ENCODE data around the gene VPS26C.

VPS26C gene

GRCh38 chr21:37193006-37193405, 74.1 kb downstream of the VPS26C start:
- no peaks in the 10 kb centered on the region for H3K27me3 ChIP-seq (ENCODE audit: control insufficient read depth, insufficient read depth, low read length, poor library complexity, severe bottlenecking)
- no peaks in the 10 kb centered on the region for H3K9me3 ChIP-seq (ENCODE audit: control insufficient read depth, low read length)
- H3K4me1 ChIP-seq (ENCODE audit: control insufficient read depth, insufficient read depth, low read length): no peaks in the 10 kb centered on the region
- H3K36me3 ChIP-seq (ENCODE audit: control insufficient read depth, insufficient read depth, low read length): peaks cover 4% of the 10 kb centered on the region
- H3K27ac ChIP-seq (ENCODE audit: insufficient read depth, low read depth, low read length, poor library complexity, severe bottlenecking): no peak overlapping the region
- no peak overlapping the region for H3K4me3 ChIP-seq (ENCODE audit: insufficient read depth, low read depth, low read length)
- 22 to 35% methylated on average over 4 of the region's 4 CpGs for WGBS, 2 experiments

GRCh38 chr21:37192019-37192418, 75.1 kb downstream of the VPS26C start:
- Histone ChIP-seq H3K9me3 (ENCODE audit: control insufficient read depth, low read length) (no peaks in the 10 kb centered on the region), H3K27me3 (ENCODE audit: control insufficient read depth, insufficient read depth, low read length, poor library complexity, severe bottlenecking) (no peaks in the 10 kb centered on the region), H3K27ac (ENCODE audit: insufficient read depth, low read depth, low read length, poor library complexity, severe bottlenecking) (no peak overlapping the region), H3K4me1 (ENCODE audit: control insufficient read depth, insufficient read depth, low read length) (no peaks in the 10 kb centered on the region), H3K36me3 (ENCODE audit: control insufficient read depth, insufficient read depth, low read length) (peaks cover 4% of the 10 kb centered on the region), H3K4me3 (ENCODE audit: insufficient read depth, low read depth, low read length) (no peak overlapping the region)
- WGBS, 2 experiments: 86 to 98% methylated on average over 2 of the region's 2 CpGs

- H3K4me3 ChIP-seq (ENCODE audit: insufficient read depth, low read depth, low read length): no peak overlapping the region
- H3K36me3 ChIP-seq (ENCODE audit: control insufficient read depth, insufficient read depth, low read length): peaks cover under 1% of the 10 kb centered on the region
- no peaks in the 10 kb centered on the region for H3K9me3 ChIP-seq (ENCODE audit: control insufficient read depth, low read length)
- 85 to 98% methylated on average over 1 of the region's 1 CpG for WGBS, 2 experiments
- no peak overlapping the region for H3K27ac ChIP-seq (ENCODE audit: insufficient read depth, low read depth, low read length, poor library complexity, severe bottlenecking)
- no peaks in the 10 kb centered on the region for H3K4me1 ChIP-seq (ENCODE audit: control insufficient read depth, insufficient read depth, low read length)
- H3K27me3 ChIP-seq (ENCODE audit: control insufficient read depth, insufficient read depth, low read length, poor library complexity, severe bottlenecking): no peaks in the 10 kb centered on the region
These were observed 78.3 kb downstream of the VPS26C start for GRCh38 chr21:37188825-37189224.

GRCh38 chr21:37186983-37187382, 80.2 kb downstream of the VPS26C start:
- Histone ChIP-seq H3K4me3 (ENCODE audit: insufficient read depth, low read depth, low read length) (no peak overlapping the region), H3K27ac (ENCODE audit: insufficient read depth, low read depth, low read length, poor library complexity, severe bottlenecking) (no peak overlapping the region), H3K4me1 (ENCODE audit: control insufficient read depth, insufficient read depth, low read length) (no peaks in the 10 kb centered on the region), H3K27me3 (ENCODE audit: control insufficient read depth, insufficient read depth, low read length, poor library complexity, severe bottlenecking) (no peaks in the 10 kb centered on the region), H3K9me3 (ENCODE audit: control insufficient read depth, low read length) (no peaks in the 10 kb centered on the region), H3K36me3 (ENCODE audit: control insufficient read depth, insufficient read depth, low read length) (peaks cover 7% of the 10 kb centered on the region)
- 98 to 100% methylated on average over 2 of the region's 2 CpGs for WGBS, 2 experiments

- Histone ChIP-seq H3K27me3 (ENCODE audit: control insufficient read depth, insufficient read depth, low read length, poor library complexity, severe bottlenecking) (no peaks in the 10 kb centered on the region), H3K4me3 (ENCODE audit: insufficient read depth, low read depth, low read length) (no peak overlapping the region), H3K4me1 (ENCODE audit: control insufficient read depth, insufficient read depth, low read length) (no peaks in the 10 kb centered on the region), H3K27ac (ENCODE audit: insufficient read depth, low read depth, low read length, poor library complexity, severe bottlenecking) (no peak overlapping the region), H3K36me3 (ENCODE audit: control insufficient read depth, insufficient read depth, low read length) (peaks cover 7% of the 10 kb centered on the region), H3K9me3 (ENCODE audit: control insufficient read depth, low read length) (no peaks in the 10 kb centered on the region)
- 96 to 98% methylated on average over 9 of the region's 9 CpGs for whole genome bisulfite sequencing, 2 experiments
These were observed 82.1 kb downstream of the VPS26C start for GRCh38 chr21:37184784-37185593.

GRCh38 chr21:37183749-37184148, 83.4 kb downstream of the VPS26C start:
- Histone ChIP-seq H3K4me1 (ENCODE audit: control insufficient read depth, insufficient read depth, low read length) (no peaks in the 10 kb centered on the region), H3K9me3 (ENCODE audit: control insufficient read depth, low read length) (no peaks in the 10 kb centered on the region), H3K36me3 (ENCODE audit: control insufficient read depth, insufficient read depth, low read length) (peaks cover 14% of the 10 kb centered on the region), H3K4me3 (ENCODE audit: insufficient read depth, low read depth, low read length) (no peak overlapping the region), H3K27ac (ENCODE audit: insufficient read depth, low read depth, low read length, poor library complexity, severe bottlenecking) (no peak overlapping the region), H3K27me3 (ENCODE audit: control insufficient read depth, insufficient read depth, low read length, poor library complexity, severe bottlenecking) (no peaks in the 10 kb centered on the region)
- 96 to 98% methylated on average over 3 of the region's 3 CpGs for WGBS, 2 experiments

- Histone ChIP-seq H3K27me3 (ENCODE audit: control insufficient read depth, insufficient read depth, low read length, poor library complexity, severe bottlenecking) (no peaks in the 10 kb centered on the region), H3K4me1 (ENCODE audit: control insufficient read depth, insufficient read depth, low read length) (no peaks in the 10 kb centered on the region), H3K4me3 (ENCODE audit: insufficient read depth, low read depth, low read length) (no peak overlapping the region), H3K9me3 (ENCODE audit: control insufficient read depth, low read length) (no peaks in the 10 kb centered on the region), H3K36me3 (ENCODE audit: control insufficient read depth, insufficient read depth, low read length) (peaks cover 18% of the 10 kb centered on the region), H3K27ac (ENCODE audit: insufficient read depth, low read depth, low read length, poor library complexity, severe bottlenecking) (no peak overlapping the region)
- WGBS, 2 experiments: 95 to 97% methylated on average over 6 of the region's 6 CpGs
These were observed 84.9 kb downstream of the VPS26C start for GRCh38 chr21:37182222-37182621.

GRCh38 chr21:37181059-37181458, 86.1 kb downstream of the VPS26C start:
- Histone ChIP-seq H3K27me3 (ENCODE audit: control insufficient read depth, insufficient read depth, low read length, poor library complexity, severe bottlenecking) (no peaks in the 10 kb centered on the region), H3K36me3 (ENCODE audit: control insufficient read depth, insufficient read depth, low read length) (peaks cover 24% of the 10 kb centered on the region), H3K4me1 (ENCODE audit: control insufficient read depth, insufficient read depth, low read length) (no peaks in the 10 kb centered on the region), H3K4me3 (ENCODE audit: insufficient read depth, low read depth, low read length) (no peak overlapping the region), H3K27ac (ENCODE audit: insufficient read depth, low read depth, low read length, poor library complexity, severe bottlenecking) (no peak overlapping the region), H3K9me3 (ENCODE audit: control insufficient read depth, low read length) (no peaks in the 10 kb centered on the region)
- WGBS, 2 experiments: 96 to 98% methylated on average over 3 of the region's 3 CpGs

GRCh38 chr21:37176716-37177115, 90.4 kb downstream of the VPS26C start:
- 91 to 95% methylated on average over 5 of the region's 5 CpGs for WGBS, 2 experiments
- Histone ChIP-seq H3K27me3 (ENCODE audit: control insufficient read depth, insufficient read depth, low read length, poor library complexity, severe bottlenecking) (no peaks in the 10 kb centered on the region), H3K9me3 (ENCODE audit: control insufficient read depth, low read length) (no peaks in the 10 kb centered on the region), H3K4me1 (ENCODE audit: control insufficient read depth, insufficient read depth, low read length) (no peaks in the 10 kb centered on the region), H3K36me3 (ENCODE audit: control insufficient read depth, insufficient read depth, low read length) (peaks cover 28% of the 10 kb centered on the region), H3K27ac (ENCODE audit: insufficient read depth, low read depth, low read length, poor library complexity, severe bottlenecking) (no peak overlapping the region), H3K4me3 (ENCODE audit: insufficient read depth, low read depth, low read length) (no peak overlapping the region)

All from ectodermal cell (in vitro differentiated cells).